Smooth muscle cell (in vitro differentiated cells): ENCODE data around the gene ROBO1. TPM values are rescaled to one million over a fixed set of nuclear protein-coding genes. Genes with fewer than 3 reads are reported as not detected.

ENCODE experiments used
- DNase-seq: peaks from one replicate; lab custom pipeline; 2025; ENCODE audit not compliant: unreplicated experiment; lab: John Stamatoyannopoulos, UW
- H2AFZ ChIP-seq: fragments of 200-600 bp; sonication (generic); 2 replicates; pipeline ENCODE4 v1.6.0; 2016; ENCODE audit warnings: antibody characterized with exemption, low read depth, mild to moderate bottlenecking
- H3F3A ChIP-seq: fragments of 200-600 bp; sonication (generic); 2 replicates; pipeline ENCODE4 v1.6.0; 2017; ENCODE audit warnings: antibody characterized with exemption, low read depth
- H3K27ac ChIP-seq: fragments of 200-600 bp; sonication (generic); 2 replicates; pipeline ENCODE4 v1.5.1; 2016; ENCODE audit warnings: low read depth, mild to moderate bottlenecking
- H3K27me3 ChIP-seq: fragments of 200-600 bp; sonication (generic); 2 replicates; pipeline ENCODE4 v1.6.1; 2016; ENCODE audit warnings: low read depth, mild to moderate bottlenecking
- H3K36me3 ChIP-seq: fragments of 200-600 bp; sonication (generic); 2 replicates; pipeline ENCODE4 v1.5.1; 2016; ENCODE audit warnings: low read depth
- H3K4me1 ChIP-seq: fragments of 200-600 bp; sonication (generic); 2 replicates; pipeline ENCODE4 v1.5.1; 2016; ENCODE audit warnings: low read depth
- H3K4me2 ChIP-seq: fragments of 200-600 bp; sonication (generic); 2 replicates; pipeline ENCODE4 v1.6.0; 2016; ENCODE audit warnings: mild to moderate bottlenecking
- H3K4me3 ChIP-seq: fragments of 200-600 bp; sonication (generic); 2 replicates; pipeline ENCODE4 v1.5.1; 2016; ENCODE audit warnings: mild to moderate bottlenecking
- H3K79me2 ChIP-seq: fragments of 200-600 bp; sonication (generic); 2 replicates; pipeline ENCODE4 v1.6.0; 2016; ENCODE audit warnings: low read depth, mild to moderate bottlenecking
- H3K9ac ChIP-seq: fragments of 200-600 bp; sonication (generic); 2 replicates; pipeline ENCODE4 v1.6.0; 2016; ENCODE audit warnings: low read depth
- H3K9me3 ChIP-seq: fragments of 200-600 bp; sonication (generic); replicated peaks from 2 replicates; pipeline ENCODE4 v1.5.1; 2016; ENCODE audit warnings: low read depth
- H4K20me1 ChIP-seq: fragments of 200-600 bp; sonication (generic); 2 replicates; pipeline ENCODE4 v1.6.0; 2016; ENCODE audit warnings: low read depth
- WGBS: methylation state at CpG from one replicate; pipeline ENCODE4 v1.1.7; 2016; ENCODE audit warnings: low lambda C conversion rate; 5-methylcytosine and 5-hydroxymethylcytosine counted together
- polyA plus RNA-seq: library from polyadenylated mRNA; unstranded; fragments of >200 nt; fragmentation: Nextera tagmentation; extraction: Ambion mirVana; gene quantifications from 2 replicates; pipeline ENCODE4 v1.2.1, GENCODE V29; 2016
- total RNA-seq: library from RNA; depleted of rRNA; stranded (reverse); fragments of >200 nt; gene quantifications from 2 replicates; pipeline ENCODE4 v1.2.3, GENCODE V29; 2014
- TF ChIP-seq, protein P1 (sequence below): fragments of 200-600 bp; sonication (generic); IDR thresholded peaks from 2 replicates; pipeline ENCODE4 v1.5.1; 2017; ENCODE audit warnings: borderline replicate concordance, mild to moderate bottlenecking, antibody characterized with exemption; ENCODE audit not compliant: insufficient read depth, poor library complexity, severe bottlenecking

The ROBO1 gene
- total and polyA plus RNA-seq, 2 experiments from 2014 or later, result 30.5 to 79.5 TPM

DNA sequence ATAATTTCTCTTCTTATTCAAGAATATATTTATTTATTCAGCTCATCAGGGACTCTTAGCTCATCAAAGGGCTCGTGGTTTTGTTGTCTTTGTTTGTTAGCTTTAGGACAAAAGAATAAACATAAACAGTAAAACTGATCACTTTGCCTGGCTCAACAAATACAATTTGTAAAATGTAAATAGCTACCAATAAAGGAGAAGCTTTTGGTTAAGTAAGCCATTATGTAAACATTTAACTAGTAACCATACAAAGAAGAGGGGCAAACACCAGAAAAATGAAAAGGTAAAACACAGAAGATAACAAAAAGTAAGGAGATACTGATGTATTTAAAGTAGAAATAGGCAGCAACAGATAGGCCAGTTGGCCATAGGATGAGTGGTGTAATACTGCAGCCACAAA is 761.7 kb downstream of the ROBO1 start:
- Histone ChIP-seq H2AFZ (no peak overlapping the region), H4K20me1 (peaks cover 98% of the 10 kb centered on the region), H3F3A (no peaks in the 10 kb centered on the region), H3K79me2 (peaks cover 97% of the 10 kb centered on the region), H3K36me3 (no peaks in the 10 kb centered on the region), H3K9ac (no peak overlapping the region), H3K9me3 (no peaks in the 10 kb centered on the region), H3K4me3 (no peak overlapping the region), H3K4me1 (peaks cover 49% of the 10 kb centered on the region), H3K4me2 (no peak overlapping the region), H3K27ac (no peak overlapping the region), H3K27me3 (no peaks in the 10 kb centered on the region)
- TF ChIP-seq, protein P1, sequence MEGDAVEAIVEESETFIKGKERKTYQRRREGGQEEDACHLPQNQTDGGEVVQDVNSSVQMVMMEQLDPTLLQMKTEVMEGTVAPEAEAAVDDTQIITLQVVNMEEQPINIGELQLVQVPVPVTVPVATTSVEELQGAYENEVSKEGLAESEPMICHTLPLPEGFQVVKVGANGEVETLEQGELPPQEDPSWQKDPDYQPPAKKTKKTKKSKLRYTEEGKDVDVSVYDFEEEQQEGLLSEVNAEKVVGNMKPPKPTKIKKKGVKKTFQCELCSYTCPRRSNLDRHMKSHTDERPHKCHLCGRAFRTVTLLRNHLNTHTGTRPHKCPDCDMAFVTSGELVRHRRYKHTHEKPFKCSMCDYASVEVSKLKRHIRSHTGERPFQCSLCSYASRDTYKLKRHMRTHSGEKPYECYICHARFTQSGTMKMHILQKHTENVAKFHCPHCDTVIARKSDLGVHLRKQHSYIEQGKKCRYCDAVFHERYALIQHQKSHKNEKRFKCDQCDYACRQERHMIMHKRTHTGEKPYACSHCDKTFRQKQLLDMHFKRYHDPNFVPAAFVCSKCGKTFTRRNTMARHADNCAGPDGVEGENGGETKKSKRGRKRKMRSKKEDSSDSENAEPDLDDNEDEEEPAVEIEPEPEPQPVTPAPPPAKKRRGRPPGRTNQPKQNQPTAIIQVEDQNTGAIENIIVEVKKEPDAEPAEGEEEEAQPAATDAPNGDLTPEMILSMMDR, result no peak
- no peak for DNase-seq
- WGBS, result 81% methylated on average over 1 of the region's 1 CpG

DNA sequence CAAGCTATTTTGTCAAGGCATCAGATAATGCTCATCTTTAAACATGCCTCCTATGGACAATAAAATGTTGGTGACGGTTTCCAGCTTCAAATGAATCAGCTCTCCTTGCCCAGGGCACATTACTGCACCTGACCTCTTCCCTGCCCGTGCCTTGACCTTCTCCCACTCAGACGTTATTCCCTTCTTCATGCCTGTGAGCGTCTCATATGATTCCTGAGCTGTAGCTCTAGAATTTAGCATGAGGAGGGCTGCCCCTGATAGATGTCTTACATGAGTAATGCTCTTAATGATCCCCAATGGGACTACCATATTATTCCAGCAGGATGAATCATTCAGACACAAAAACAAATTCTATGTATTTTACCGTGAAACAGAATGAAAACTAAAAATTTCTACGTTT is 762.7 kb downstream of the ROBO1 start:
- Histone ChIP-seq H3K4me2 (no peak overlapping the region), H3K9me3 (no peaks in the 10 kb centered on the region), H3K27me3 (no peaks in the 10 kb centered on the region), H3K36me3 (no peaks in the 10 kb centered on the region), H3K27ac (no peak overlapping the region), H3K4me1 (peaks cover 49% of the 10 kb centered on the region), H3K9ac (no peak overlapping the region), H3K4me3 (no peak overlapping the region), H3K79me2 (peaks cover 96% of the 10 kb centered on the region), H2AFZ (no peak overlapping the region), H3F3A (no peaks in the 10 kb centered on the region), H4K20me1 (peaks cover 92% of the 10 kb centered on the region)
- TF ChIP-seq, protein P1, result no peak
- 74% methylated on average over 6 of the region's 6 CpGs for WGBS
- no peak for DNase-seq

DNA sequence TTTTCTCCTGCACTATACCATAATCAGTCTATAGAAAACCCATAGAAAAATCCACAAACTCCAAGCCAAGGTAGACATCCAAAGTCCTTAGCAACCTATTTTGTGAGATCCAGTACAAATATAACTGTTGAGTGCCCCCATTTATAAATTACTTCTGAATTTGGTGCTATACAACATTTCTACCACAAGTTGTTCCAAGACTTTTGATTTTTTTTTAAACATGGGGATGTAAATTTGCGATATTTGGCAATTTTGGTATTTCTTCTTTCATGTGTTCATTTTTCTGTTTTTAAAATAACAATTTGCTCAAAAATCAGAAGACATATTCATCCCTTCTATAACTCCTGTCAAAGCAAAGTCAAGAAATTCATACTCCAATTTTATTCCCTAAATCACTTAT is 763.8 kb downstream of the ROBO1 start:
- H3K79me2 ChIP-seq, result peaks cover 96% of the 10 kb centered on the region
- WGBS, result 100% methylated on average over 1 of the region's 1 CpG
- no peaks in the 10 kb centered on the region for H3F3A ChIP-seq
- H3K27ac ChIP-seq, result no peak overlapping the region
- H3K4me3 ChIP-seq, result no peak overlapping the region
- no peak overlapping the region for H2AFZ ChIP-seq
- H3K4me2 ChIP-seq, result no peak overlapping the region
- peaks cover 88% of the 10 kb centered on the region for H4K20me1 ChIP-seq
- peaks cover 49% of the 10 kb centered on the region for H3K4me1 ChIP-seq
- H3K36me3 ChIP-seq, result no peaks in the 10 kb centered on the region
- TF ChIP-seq, protein P1, result no peak
- peaks cover 9% of the 10 kb centered on the region for H3K9me3 ChIP-seq
- H3K27me3 ChIP-seq, result no peaks in the 10 kb centered on the region
- DNase-seq, result no peak
- H3K9ac ChIP-seq, result no peak overlapping the region

DNA sequence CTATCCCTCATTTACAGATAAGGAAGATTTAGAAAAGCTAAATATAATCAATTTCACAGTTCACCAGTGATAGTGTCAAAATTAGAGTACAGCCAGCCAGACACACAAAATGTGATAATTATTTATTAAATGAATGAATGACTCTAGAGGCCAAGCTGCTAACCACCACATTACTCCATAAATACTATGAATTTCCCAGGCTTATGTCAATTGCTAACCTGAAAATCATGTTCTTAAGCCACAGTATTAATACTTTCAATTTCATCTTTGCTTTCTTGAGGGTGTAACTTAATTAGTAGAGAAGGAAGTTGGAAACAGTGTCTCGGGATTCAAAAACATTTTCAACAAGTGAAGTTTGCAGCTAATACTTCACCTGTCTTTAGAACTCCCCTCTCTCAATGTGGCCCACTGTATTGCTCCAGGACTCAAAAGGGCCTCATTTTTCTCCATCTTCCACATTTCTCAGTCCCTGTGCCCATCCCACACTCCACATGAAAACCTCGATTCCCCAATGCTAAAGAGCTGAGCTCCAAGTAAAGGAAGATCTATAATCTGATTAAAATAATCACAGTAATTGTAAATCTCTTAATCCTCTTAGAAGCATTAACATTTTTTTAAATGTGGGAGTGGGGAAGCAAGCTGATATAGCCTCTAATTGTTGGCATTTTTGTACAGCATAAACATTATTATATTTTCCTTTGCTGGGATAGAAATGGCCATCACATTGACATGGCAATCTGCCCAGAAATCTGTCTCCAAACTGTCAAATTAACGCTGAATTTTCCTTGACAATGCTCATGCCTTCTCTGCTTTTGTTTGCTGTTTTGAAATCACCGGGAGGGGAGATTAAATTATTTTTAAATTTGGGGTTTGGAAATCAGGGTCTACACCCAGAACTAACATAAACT is 765.1 kb downstream of the ROBO1 start:
- Histone ChIP-seq H2AFZ (no peak overlapping the region), H3K36me3 (no peaks in the 10 kb centered on the region), H3K4me2 (no peak overlapping the region), H3K79me2 (peaks cover 97% of the 10 kb centered on the region), H3F3A (no peaks in the 10 kb centered on the region), H3K4me3 (no peak overlapping the region), H3K27me3 (no peaks in the 10 kb centered on the region), H3K9me3 (peaks cover 9% of the 10 kb centered on the region), H4K20me1 (peaks cover 89% of the 10 kb centered on the region), H3K27ac (no peak overlapping the region), H3K9ac (no peak overlapping the region), H3K4me1 (peaks cover 43% of the 10 kb centered on the region)
- DNase-seq, result no peak
- TF ChIP-seq, protein P1, result no peak
- WGBS, result 79% methylated on average over 4 of the region's 4 CpGs
